HepG2 (cell line): ENCODE measurements around the gene RPE65. TPM values are rescaled to one million over a fixed set of nuclear protein-coding genes. Genes with fewer than 3 reads are reported as not detected.
A peak's percentile ranks its signal among the peaks of the same experiment; 100 is the strongest.

Experiments used
- BORCS8-MEF2B ChIP-seq: sonication (generic); formaldehyde crosslinking; IDR thresholded peaks from 2 replicates; pipeline ENCODE4 v1.8.0; 2022; ENCODE audit warnings: mild to moderate bottlenecking, missing genetic modification reagents
- GTF2F1 ChIP-seq: fragments of 150-350 bp; IDR thresholded peaks from 2 replicates; pipeline ENCODE4 v1.6.1; 2014; ENCODE audit warnings: low read length
- HNRNPK ChIP-seq: fragments of 200-400 bp; formaldehyde crosslinking; IDR thresholded peaks from 2 replicates; pipeline ENCODE4 v1.6.1; 2018; ENCODE audit warnings: low read length, low read depth, moderate library complexity, mild to moderate bottlenecking; ENCODE audit not compliant: poor library complexity, severe bottlenecking
- HOMEZ ChIP-seq: IDR thresholded peaks from 2 replicates; pipeline ENCODE4 v1.6.1; 2016; ENCODE audit warnings: low read depth
- IKZF4 ChIP-seq: sonication (generic); formaldehyde crosslinking; IDR thresholded peaks from 2 replicates; pipeline ENCODE4 v1.5.1; 2020; ENCODE audit warnings: borderline replicate concordance, mild to moderate bottlenecking, low read depth, missing genetic modification reagents; ENCODE audit errors: not compliant biosample characterization
- RBAK ChIP-seq: sonication (generic); formaldehyde crosslinking; IDR thresholded peaks from 2 replicates; pipeline ENCODE4 v1.5.1; 2020; ENCODE audit warnings: mild to moderate bottlenecking, missing genetic modification reagents
- RNF2 ChIP-seq: fragments of 450-650 bp; conservative IDR thresholded peaks from 2 replicates; pipeline ENCODE4 v1.6.1; 2016; ENCODE audit warnings: low read depth
- SMARCC2 ChIP-seq: fragments of 450-650 bp; IDR thresholded peaks from 2 replicates; pipeline ENCODE4 v1.6.1; 2017; ENCODE audit warnings: antibody characterized with exemption, mild to moderate bottlenecking
- SPEN ChIP-seq: sonication (generic); formaldehyde crosslinking; IDR thresholded peaks from 2 replicates; pipeline ENCODE4 v1.5.1; 2020; ENCODE audit warnings: low read depth, mild to moderate bottlenecking, missing genetic modification reagents
- TEAD2 ChIP-seq: sonication (generic); formaldehyde crosslinking; IDR thresholded peaks from 2 replicates; pipeline ENCODE4 v1.9.0; 2021; ENCODE audit warnings: missing genetic modification reagents
- ZFP36 ChIP-seq: fragments of 150-350 bp; IDR thresholded peaks from 2 replicates; pipeline ENCODE4 v1.6.1; 2018; ENCODE audit warnings: borderline replicate concordance, low read length, low read depth; ENCODE audit not compliant: partially characterized antibody
- ZFYVE20 ChIP-seq: sonication (generic); formaldehyde crosslinking; IDR thresholded peaks from 2 replicates; pipeline ENCODE4 v1.8.0; 2023; ENCODE audit warnings: low read depth, mild to moderate bottlenecking, moderate library complexity, missing genetic modification reagents, borderline replicate concordance
- ZNF225 ChIP-seq: sonication (generic); formaldehyde crosslinking; IDR thresholded peaks from 2 replicates; pipeline ENCODE4 v1.4.0; 2020; ENCODE audit warnings: mild to moderate bottlenecking, missing genetic modification reagents
- ZNF546 ChIP-seq: sonication (generic); formaldehyde crosslinking; conservative IDR thresholded peaks from 2 replicates; pipeline ENCODE4 v1.8.1; 2023; ENCODE audit warnings: mild to moderate bottlenecking, missing genetic modification reagents
- ZNF547 ChIP-seq: sonication (generic); formaldehyde crosslinking; IDR thresholded peaks from 2 replicates; pipeline ENCODE4 v1.5.1; 2020; ENCODE audit warnings: mild to moderate bottlenecking, missing genetic modification reagents
- ZNF562 ChIP-seq: sonication (generic); formaldehyde crosslinking; IDR thresholded peaks from 2 replicates; pipeline ENCODE4 v1.8.0; 2022; ENCODE audit warnings: missing genetic modification reagents, borderline replicate concordance
- ZNF619 ChIP-seq: sonication (generic); formaldehyde crosslinking; IDR thresholded peaks from 2 replicates; pipeline ENCODE4 v1.4.0; 2020; ENCODE audit warnings: mild to moderate bottlenecking, missing genetic modification reagents
- ZNF646 ChIP-seq: sonication (generic); formaldehyde crosslinking; IDR thresholded peaks from 2 replicates; pipeline ENCODE4 v1.9.0; 2021; ENCODE audit warnings: mild to moderate bottlenecking, missing genetic modification reagents
- ZSCAN20 ChIP-seq: sonication (generic); formaldehyde crosslinking; IDR thresholded peaks from 2 replicates; pipeline ENCODE4 v1.4.0; 2020; ENCODE audit warnings: missing genetic modification reagents, mild to moderate bottlenecking, borderline replicate concordance
- ZSCAN5A ChIP-seq: sonication (generic); formaldehyde crosslinking; IDR thresholded peaks from 2 replicates; pipeline ENCODE4 v1.8.0; 2022; ENCODE audit warnings: mild to moderate bottlenecking, missing genetic modification reagents, borderline replicate concordance
- polyA plus RNA-seq, 8 experiments: library from polyadenylated mRNA; depleted of rRNA in 3 of 8; stranded (reverse) in 7 of 8; unstranded in 1 of 8; fragments of >200 nt; fragmentation: Illumina TruSeq in 4 of 8; extraction: Trizol in 4 of 8; gene quantifications; 2 replicates each; pipeline versions ENCODE4 v1.2.1 to v1.2.3, GENCODE V29; 2011 to 2016; ENCODE audit warnings: low read depth in 4 of 8, missing spikeins in 1 of 8, mixed read lengths in 1 of 8; ENCODE audit not compliant: insufficient read depth in 1 of 8
- total RNA-seq, 5 experiments: library from RNA; depleted of rRNA; stranded (reverse); fragments of >200 nt; fragmentation: Illumina TruSeq; extraction: Trizol; gene quantifications; 2 replicates each; pipeline ENCODE4 v1.2.3, GENCODE V29; 2016; ENCODE audit warnings: low read depth in 1 of 5

The RPE65 gene
- total and polyA plus RNA-seq, 2 of the 13 experiments (the other 11 are each of a cell fraction or from before 2014, with no cell fraction given) = not detected

GRCh38 chr1:68496680-68497357 lies 47.1 kb upstream of the RPE65 start, which contains the start of gene DEPDC1 (continued):
- TF ChIP-seq HOMEZ (CRISPR knock-in tag) (peak; percentile 86), ZNF225 (CRISPR knock-in tag) (no peak), ZNF547 (CRISPR knock-in tag) (peak; percentile 77; the same call in 1 of the 2 replicates), ZSCAN20 (CRISPR knock-in tag) (peak; percentile 29; the same call in 1 of the 2 replicates), HNRNPK (no peak), ZSCAN5A (CRISPR knock-in tag) (peak; percentile 75; the same call in 1 of the 2 replicates), SPEN (peak; percentile 58), ZNF562 (CRISPR knock-in tag) (no peak), ZNF546 (CRISPR knock-in tag) (0 out of 2 replicates have a peak, but pooled peaks have one; percentile 34), GTF2F1 (0 out of 2 replicates have a peak, but pooled peaks have one; percentile 50), SMARCC2 (no peak), BORCS8-MEF2B (peak; percentile 78), RBAK (CRISPR knock-in tag) (no peak), ZNF619 (CRISPR knock-in tag) (no peak), TEAD2 (CRISPR knock-in tag) (no peak), ZNF646 (CRISPR knock-in tag) (no peak), ZFP36 (no peak), RNF2 (no peak), IKZF4 (CRISPR knock-in tag) (no peak), ZFYVE20 (CRISPR knock-in tag) (peak; percentile 81; the same call in 1 of the 2 replicates)
